ENCODE results near the gene PLPP4.

- TF ChIP-seq CTCF (CRISPR knock-in tag; IDR thresholded peaks at IDR 0.05) = no peak
- TF ChIP-seq EZH2 (conservative IDR thresholded peaks at IDR 0.05; ENCODE audit: low read depth, low read length) = no peak
Measured at GRCh38 chr10:120433141-120433540, 23.9 kb upstream of the PLPP4 start.

All from HepG2 (cell line).